Lower leg skin (tissue), 3 donors: ENCODE measurements around the gene MYO18A.

Source experiments
- CTCF ChIP-seq, 3 donors: fragments of 450-650 bp; IDR thresholded peaks; one replicate each; pipeline ENCODE4 v1.5.1; 2016; ENCODE audit warnings: antibody characterized with exemption in 3 of 3, mild to moderate bottlenecking in 3 of 3, moderate library complexity in 2 of 3
- POLR2A ChIP-seq, 2 donors: fragments of 450-650 bp; IDR thresholded peaks; one replicate each; pipeline ENCODE4 v1.6.1; 2016 to 2017; ENCODE audit warnings: antibody characterized with exemption in 2 of 2, mild to moderate bottlenecking in 1 of 2, moderate library complexity in 1 of 2

- no peak for TF ChIP-seq CTCF (IDR thresholded peaks at IDR 0.05)
- TF ChIP-seq POLR2A (IDR thresholded peaks at IDR 0.05), result no peak
Measured at GRCh38 chr17:29021226-29021625, 159.0 kb downstream of the MYO18A start.
